Femur (tissue), 1 donor: ENCODE measurements around the gene SPTSSB.

ENCODE experiments used
- DNase-seq: peaks from one replicate; pipeline ENCODE4 v3.0.0-alpha.2; 2017

Gene SPTSSB

DNA sequence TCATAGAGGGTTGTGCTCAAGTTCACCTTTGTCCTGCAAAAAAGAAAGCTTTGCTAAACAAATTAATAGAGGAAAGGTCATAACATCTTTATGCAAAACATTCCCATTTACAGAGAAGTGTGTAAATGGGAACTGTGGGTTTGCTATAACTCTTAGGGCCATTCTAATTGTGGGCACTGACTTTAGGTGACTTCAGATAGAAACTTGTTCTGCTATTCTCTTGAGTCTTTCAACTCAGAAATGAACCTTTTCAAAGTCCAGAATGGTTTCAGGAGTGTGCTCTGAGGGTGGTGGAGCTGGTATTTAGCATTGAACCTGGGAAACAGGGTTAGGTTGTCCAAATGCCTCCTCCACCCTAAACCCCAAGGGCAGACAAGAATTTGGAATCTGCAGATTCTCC is 34.0 kb downstream of the SPTSSB start:
- DNase-seq = no peak

DNA sequence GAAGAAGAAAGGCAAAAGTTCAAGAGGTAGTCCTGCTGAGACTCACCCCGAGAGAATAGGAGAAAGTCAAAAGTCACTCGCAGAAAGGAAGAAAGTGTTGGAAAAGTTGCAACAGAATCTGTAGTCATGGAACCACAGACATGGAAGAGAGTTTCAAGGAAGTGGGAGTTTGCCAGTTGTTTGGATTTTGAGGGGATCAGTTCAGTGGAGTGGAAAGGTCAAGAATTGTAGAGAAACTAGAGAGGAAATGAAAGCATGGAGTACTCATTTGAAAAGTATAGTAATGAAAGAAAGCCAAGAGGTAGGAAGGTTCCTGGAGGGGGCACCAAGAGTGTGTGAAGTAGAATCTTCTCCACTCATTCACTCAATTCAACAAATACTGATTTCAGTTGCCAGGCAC is 34.7 kb downstream of the SPTSSB start:
- no peak for DNase-seq

DNA sequence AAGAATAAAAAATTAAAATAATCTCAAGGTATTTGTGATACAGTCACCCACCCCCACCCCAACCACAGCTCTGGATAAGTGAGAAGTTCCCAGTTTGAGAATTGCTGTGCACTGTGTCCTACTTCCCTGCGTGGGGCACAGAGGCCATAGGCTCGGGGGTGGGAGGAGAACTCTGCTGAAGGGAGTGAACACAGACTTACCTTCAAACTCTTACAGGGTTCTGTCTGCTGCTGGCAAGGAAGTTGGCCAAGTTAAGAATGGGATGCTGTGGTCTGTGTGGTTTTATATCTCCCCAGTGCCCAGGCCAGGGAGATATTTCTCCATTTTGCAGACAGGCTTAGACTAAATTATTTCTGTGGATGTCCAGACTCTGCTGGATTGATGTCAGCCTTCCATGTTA is 37.6 kb downstream of the SPTSSB start:
- DNase-seq = no peak

DNA sequence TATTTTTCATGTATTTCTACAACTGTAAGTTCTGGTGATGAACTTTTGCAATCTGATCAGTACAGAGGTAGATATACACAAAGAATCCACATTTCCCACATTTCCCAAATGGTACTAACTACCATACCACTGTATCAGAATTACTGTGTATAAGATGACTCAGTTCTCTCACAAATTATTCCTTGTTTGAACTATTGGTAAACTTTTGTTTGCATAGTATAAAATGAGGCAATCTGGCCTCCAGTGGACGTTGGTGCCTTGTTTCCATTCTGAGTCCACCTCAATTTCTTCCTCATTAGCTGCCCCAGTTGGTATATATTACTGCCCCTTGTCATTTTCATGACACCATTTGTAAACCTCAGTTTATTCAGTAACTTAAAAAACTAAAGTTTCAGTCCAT is 38.5 kb downstream of the SPTSSB start:
- DNase-seq = no peak

DNA sequence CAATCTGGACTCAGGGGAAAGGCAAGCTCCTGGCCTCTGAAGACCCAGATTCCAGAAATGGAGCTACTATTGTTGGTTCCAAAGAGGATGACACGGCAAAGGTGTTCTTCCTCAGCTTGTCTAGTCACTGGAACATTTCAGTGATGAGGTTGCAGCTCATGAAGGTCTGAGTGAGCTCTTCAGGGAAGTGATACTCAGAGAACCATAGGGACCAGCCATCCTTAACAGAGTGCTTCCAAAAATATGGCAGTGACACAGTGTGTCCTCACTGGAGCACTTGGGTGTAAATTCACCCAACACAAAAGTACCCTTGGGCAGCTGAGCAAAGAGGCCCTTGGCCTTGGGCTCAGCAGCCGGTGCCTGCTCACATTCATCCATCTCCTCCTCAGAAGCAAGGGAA is 46.3 kb downstream of the SPTSSB start:
- no peak for DNase-seq

DNA sequence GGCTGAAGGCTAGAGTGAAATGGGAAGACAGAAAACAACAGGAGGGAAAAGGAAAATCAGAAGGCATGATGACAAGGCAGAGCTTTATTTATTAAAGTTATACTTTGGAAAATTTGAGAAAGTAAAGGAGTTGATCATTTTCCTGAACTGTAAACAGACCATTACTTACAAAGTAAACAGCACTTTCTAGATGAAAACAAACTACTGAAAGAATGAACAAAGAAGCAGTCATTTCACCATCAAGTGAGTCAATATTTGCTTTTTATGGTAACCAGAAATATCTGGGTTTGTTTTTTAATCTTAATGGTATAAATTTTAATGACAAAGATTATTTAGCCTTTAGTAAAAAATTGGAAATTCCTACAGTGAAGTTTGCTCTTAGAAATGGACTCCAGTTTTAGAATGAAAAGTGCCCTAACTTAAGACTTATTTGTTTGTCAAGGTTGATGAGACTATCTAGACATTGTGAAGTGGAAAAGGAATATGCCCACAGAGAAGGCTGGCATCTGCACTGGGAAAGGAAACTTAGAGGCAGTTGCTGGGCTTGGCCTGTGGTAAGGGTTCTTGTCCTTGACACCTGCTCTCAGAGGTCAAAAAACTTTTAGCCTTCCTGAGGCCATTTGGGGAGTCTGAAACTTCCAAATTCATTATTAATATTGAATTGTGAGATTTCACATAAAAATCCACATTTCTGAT is 47.2 kb downstream of the SPTSSB start:
- DNase-seq = no peak

DNA sequence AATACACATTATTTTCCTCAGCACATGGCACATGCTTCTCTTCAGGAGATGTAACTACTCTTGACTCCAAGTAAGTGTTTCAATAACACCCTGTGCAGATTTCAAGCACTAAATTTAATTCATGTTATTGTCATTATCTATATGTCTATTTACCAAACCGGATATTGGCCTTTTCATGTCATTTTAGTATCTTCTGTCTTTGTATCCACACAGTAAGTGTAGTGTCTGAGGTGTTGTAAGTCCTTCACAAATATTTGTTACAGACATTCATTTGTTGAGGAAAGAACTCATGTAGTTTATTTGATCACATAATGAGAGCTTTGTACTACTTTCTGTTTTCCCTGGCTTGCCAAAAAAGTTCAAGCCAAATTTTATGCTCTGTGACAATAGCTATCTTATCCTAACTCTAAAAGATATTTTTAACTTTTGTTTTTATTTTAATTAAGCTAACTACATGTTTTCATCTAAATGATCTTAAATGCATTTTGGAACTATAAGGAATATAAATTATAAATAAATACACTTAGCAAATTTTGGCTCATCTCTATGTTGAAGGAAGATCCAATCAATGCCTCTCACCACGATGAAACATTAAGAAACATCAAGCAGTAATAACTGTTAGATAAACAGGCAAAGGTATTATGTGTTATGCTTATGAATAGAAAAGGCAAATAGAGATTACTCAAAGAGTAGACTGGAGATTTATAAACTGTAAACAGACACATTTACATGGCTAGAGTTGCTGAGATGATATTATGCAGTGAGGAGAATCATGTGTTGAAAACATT is 48.3 kb downstream of the SPTSSB start:
- DNase-seq = no peak

DNA sequence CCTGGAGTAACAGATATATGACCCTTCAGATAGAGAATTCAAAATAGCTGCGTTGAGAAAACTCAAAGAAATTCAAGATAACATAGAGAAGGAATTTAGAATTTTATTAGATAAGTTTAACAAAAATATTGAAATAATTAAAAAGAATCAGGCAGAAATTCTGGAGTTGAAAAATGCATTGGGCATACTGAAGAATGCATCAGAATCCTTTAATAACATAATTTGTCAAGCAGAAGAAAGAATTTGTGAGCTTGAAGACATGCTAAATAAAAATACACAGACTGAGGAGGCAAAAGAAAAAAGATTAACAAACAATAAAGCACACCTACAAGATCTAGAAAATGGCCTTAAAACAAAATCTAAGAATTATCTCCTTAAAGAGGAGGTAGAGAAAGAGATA is 50.5 kb downstream of the SPTSSB start:
- DNase-seq = no peak

DNA sequence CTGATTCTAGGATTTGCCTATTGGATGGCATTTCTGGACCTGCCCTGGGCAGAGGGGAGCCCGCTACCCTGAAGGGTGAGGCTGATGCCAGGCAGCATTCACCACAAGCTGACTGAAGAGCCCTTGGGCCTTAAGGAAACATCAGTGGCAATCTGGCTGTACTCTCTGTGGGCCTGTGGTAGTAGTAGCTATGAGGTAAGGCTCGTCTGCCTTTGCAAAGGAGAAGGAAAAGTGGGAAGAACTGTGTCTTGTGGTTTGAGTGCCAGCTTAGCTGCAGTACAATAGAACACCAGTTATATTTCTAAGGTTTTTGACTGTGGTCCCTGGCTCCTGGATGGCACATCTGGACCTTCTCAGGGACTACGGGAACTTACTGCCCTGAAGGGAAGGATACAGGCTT is 51.5 kb downstream of the SPTSSB start:
- no peak for DNase-seq

DNA sequence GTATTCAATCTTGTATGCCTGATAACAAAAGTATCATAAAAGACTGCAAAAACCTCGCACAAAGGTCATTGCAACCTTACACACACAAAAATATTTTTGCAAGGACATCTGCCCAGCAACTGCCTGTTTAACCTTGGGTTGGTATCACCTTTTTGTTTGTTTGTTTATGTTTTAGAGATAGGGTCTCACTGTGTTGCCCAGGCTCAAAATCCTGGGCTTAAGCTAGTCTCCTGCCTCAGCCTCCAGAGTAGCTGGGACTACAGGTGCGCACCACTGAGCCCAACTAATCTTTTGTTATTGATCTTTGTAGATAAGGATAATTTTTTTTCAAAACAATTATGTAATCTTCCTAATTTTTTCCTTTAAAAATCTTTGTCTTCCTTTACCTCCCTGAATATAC is 54.2 kb downstream of the SPTSSB start:
- no peak for DNase-seq

DNA sequence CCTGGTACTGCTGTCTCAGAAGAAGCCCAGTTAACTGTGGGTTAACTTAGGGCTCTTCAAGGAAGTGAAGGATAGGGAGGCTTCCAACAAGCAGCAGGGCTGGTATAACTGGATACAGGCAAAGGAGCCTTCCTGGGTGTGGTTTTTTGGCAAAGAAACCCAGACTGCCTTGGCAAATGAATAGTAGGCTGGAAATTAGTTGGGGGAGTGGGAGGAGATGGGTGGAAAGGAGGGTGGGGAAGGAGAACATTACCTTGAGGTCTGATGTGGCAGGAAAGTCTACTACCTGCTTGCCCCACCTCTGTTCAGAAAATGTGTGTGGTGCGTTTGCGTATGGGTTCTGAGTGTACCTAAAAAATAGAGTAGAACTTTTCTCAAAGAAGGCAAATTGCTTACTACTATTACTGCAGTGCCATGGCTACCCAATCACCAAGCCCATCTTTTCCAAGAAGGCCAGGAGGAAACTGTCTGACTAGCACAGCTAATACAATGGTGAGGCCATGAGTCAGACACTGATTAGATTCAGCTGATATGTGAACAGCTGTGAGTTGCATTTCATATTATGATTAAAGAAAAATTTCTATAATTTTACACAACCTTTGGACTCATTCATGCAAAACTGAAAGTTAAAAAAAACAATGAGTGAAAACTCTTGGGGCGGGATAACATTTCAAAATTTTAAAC is 55.2 kb downstream of the SPTSSB start:
- DNase-seq = no peak

DNA sequence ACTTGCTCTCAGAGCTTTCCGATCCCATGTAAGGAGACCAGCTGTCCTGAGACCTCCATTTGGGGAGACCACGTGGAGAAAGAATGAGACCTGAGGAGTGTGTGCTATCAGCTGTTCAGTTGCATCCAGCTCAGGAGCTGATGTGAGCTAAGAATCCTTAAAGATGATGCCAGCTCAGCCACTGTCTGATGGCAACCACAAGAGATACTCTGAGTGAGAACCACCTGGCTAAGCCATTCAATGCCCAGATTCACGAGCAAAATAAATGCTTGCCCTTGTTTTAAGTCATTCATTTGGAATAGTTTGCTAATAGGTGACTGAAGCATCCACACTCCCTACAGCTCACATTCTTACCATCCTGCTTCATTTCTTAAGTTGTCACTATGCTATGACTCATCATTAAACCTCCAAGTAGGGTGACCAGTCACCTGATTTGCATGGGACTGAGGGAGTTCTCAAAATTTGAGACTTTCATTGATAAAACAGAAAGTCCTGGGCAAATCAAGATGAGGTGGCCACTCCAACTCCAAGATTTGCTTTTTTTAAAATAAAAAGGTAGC is 56.4 kb downstream of the SPTSSB start:
- no peak for DNase-seq

DNA sequence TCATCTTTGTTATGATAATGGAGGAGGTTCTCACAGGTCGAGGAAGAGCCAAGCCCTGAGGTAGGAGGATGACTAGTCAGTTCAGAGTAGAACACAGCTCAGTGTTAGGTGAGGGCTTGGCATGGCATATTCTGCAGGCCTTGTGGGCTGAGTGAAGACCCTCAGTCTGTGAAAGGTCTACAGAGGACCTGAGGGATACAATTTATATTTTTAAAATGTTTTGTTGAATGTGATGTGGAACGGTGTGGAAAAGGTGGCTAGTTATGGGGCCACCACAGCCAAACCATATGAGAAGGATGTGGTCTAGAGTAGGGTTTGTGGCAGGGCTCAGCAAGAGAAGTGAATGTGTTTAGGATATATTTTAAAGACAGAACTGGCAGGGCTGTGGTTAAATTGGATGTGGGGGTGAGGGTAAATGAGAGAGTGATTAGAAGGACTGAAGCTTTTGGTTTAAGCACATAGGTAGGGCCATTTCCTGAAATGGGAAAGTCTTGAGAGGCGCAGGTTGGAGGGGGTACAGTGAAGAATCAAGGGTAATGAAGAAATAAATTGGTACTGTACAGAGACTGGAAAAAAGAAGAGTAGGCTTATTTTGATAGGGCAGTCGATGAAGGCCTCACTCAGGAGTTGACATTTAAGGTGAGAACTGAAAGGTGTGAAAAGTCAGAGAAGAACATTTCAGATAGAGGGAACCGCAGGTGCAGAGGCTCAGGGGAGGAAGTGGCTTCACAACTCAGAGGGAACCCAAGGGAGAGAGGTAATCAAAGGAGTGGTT is 60.5 kb downstream of the SPTSSB start:
- DNase-seq = no peak

DNA sequence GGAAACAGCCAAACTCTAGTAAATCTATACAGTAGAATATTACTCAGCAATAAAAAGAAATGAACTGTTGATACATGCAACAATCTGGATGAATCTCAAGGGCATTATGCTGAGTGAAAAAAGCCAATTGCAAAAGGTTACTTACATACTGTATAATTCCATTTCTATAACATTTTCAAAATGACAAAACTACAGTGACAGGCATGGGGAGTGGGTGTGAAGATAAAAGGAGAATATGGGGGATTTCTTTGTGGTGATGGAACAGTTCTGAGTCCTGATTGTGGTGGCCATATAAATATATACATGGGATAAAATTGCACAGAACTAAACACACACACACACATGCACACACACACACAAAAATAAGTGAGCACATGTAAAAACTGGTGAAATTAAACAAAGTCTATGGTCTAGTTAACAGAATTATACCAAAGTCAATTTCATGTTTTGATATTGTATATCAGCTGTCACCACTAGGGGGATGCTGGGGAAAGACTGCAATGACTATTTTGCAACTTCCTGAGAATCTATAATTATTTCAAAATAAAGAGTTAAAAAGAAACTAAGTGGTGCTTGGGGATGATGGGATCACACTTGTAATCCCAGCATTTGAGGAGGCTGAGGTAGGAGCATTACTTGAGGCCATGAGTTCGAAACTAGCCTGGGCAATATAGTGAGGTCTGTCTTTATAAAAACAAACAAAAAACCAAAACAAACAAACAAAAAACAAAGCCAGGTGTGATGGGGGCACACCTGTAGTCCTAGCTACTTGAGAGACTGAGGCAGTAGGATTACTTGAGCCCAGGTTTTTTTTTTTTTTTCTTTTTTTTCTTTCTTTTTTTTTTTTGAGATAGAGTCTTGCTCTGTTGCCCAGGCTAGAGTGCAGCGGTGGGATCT is 66.0 kb downstream of the SPTSSB start:
- DNase-seq = no peak

DNA sequence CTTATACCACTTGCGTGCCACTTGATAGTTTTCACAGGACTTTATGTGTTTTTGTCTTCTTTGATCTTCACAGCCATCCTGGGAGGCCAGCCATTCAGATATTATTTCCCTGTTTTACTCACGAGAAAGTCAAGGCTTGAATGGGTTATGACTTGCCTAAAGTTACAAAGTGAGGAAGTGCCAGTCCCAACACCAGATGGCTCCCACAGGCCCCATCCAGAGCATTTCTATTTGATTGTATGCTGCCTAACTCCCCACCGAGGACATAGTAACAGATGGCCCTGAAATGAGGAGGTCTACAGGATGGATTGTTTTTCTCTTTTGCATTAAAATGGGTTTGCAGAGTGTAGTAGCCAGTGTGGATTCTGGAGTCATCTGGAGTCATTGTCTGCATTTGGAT is 74.5 kb downstream of the SPTSSB start:
- DNase-seq = no peak

DNA sequence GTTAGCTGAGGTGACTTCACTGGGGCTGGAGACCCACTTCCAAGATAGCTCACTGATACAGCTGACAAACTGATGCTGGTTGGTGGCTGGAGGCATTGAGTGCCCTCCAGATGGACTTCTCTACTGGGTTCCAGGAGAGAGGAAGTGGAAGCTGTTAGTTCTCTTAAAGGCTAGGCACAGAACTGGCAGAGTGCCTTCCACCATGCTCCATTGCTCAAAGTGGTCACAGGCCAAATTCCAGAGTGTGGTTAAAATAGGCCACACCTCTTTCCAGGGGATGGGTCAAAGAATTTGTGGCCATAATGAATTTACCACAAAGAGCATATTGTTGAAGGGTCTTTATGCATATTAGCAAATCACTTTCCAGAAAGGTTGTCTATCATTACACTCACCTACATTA is 76.0 kb downstream of the SPTSSB start:
- DNase-seq = no peak
